HG03565 (cell line): ENCODE results near the gene BDH2.
A peak's percentile ranks its signal among the peaks of the same experiment; 100 is the strongest.

Source experiments
- ATAC-seq: cut with Tn5 transposase; IDR thresholded peaks from one replicate; pipeline ENCODE4 v1.9.1; 2021; ENCODE audit warnings: mild to moderate bottlenecking, moderate library complexity; ENCODE audit not compliant: unreplicated experiment

Gene BDH2

GRCh38 chr4:103085555-103086196 lies 14.0 kb downstream of the BDH2 start:
- no peak for ATAC-seq

GRCh38 chr4:103079621-103080020 lies 20.0 kb downstream of the BDH2 start:
- ATAC-seq: no peak

- peak; percentile 36 for ATAC-seq
These were observed 22.8 kb downstream of the BDH2 start, which contains the start of gene SLC9B2 for GRCh38 chr4:103076747-103077347. TSS of gene SLC9B2 (minus strand) at chr4:103076761. CDS start at chr4:103067550, 9,211 bp downstream.

- peak; percentile 34 for ATAC-seq
These were observed 23.5 kb downstream of the BDH2 start for GRCh38 chr4:103075894-103076746.

- peak; percentile 0 for ATAC-seq
These were observed 24.2 kb downstream of the BDH2 start for GRCh38 chr4:103075435-103075893.

GRCh38 chr4:103074744-103075434 lies 24.7 kb downstream of the BDH2 start:
- ATAC-seq: peak; percentile 36

GRCh38 chr4:103073792-103074438 lies 25.7 kb downstream of the BDH2 start:
- ATAC-seq: no peak

- no peak for ATAC-seq
These were observed 31.6 kb downstream of the BDH2 start for GRCh38 chr4:103067841-103068547.

- no peak for ATAC-seq
These were observed 39.0 kb downstream of the BDH2 start for GRCh38 chr4:103060453-103061148.

GRCh38 chr4:103054030-103054429 lies 45.6 kb downstream of the BDH2 start:
- no peak for ATAC-seq

GRCh38 chr4:103052779-103053178 lies 46.9 kb downstream of the BDH2 start:
- no peak for ATAC-seq

- no peak for ATAC-seq
These were observed 47.5 kb downstream of the BDH2 start for GRCh38 chr4:103052145-103052544.

GRCh38 chr4:103050736-103051436 lies 48.7 kb downstream of the BDH2 start:
- ATAC-seq: no peak

GRCh38 chr4:103046416-103047290 lies 53.0 kb downstream of the BDH2 start:
- ATAC-seq: peak; percentile 92

- ATAC-seq: no peak
These were observed 55.5 kb downstream of the BDH2 start for GRCh38 chr4:103044183-103044582.

- no peak for ATAC-seq
These were observed 63.5 kb downstream of the BDH2 start for GRCh38 chr4:103036169-103036568.

- peak; percentile 57 for ATAC-seq
These were observed 67.1 kb downstream of the BDH2 start for GRCh38 chr4:103032574-103032973.

GRCh38 chr4:103030791-103031190 lies 68.8 kb downstream of the BDH2 start:
- ATAC-seq: no peak
